ENCODE results near the gene DBP. TPM values are rescaled to one million over a fixed set of nuclear protein-coding genes. Genes with fewer than 3 reads are reported as not detected.

The DBP gene
- total and polyA plus RNA-seq, 2 of the 13 experiments (the other 11 are each of a cell fraction or from before 2014, with no cell fraction given), result 1.7 to 5.8 TPM

DNA sequence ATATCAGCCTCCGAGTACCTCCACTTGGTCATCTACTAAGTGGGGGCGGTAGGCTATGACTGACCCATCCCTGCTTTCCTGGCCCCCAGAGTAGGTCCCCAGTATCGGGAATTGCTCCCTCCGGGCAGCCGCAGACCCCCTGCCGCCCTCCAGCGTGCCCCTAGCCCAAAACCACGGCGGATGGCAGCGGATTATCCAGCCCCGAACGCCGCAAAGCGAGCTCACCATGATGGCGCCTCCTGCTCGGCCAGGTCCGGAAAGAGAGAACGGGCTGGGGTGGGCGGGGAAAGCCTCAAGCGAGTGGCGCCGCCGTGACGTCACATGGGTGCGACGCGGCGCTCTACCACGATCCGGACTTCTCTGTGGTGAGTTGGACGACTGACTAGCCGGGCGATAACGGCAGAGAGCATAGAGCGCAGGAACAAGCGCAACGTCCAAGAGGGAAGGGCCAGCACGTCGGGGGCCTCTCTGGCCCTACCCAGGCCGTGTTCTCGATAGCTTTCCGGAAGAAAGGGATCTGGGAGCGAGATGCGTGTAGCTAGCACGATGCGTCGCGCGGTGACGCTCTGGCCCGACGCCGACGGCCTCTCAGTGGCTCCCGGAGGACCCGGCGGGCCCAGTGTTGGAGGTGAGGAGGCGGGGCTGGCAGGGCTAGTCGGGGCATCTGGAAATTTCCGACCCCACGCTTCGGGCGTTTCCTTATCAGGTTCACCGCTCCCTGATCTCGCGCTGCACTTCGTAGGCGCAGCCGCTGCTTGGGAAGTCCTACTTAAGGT is 18.1 kb downstream of the DBP start, which contains the start of the genes RPL18 and SPHK2 (continued):
- TF ChIP-seq NAIF1 (CRISPR knock-in tag; IDR thresholded peaks at IDR 0.05; ENCODE audit: borderline replicate concordance) (no peak; the same call in none of the 2 replicates), ZNF234 (CRISPR knock-in tag; conservative IDR thresholded peaks at IDR 0.05) (no peak; the same call in 1 of the 2 replicates), IKZF4 (CRISPR knock-in tag; IDR thresholded peaks at IDR 0.05; ENCODE audit: borderline replicate concordance, low read depth, not compliant biosample characterization) (peak; percentile 91), YY1 (IDR thresholded peaks at IDR 0.05; ENCODE audit: insufficient read depth, insufficient replicate concordance, low read depth, low read length) (peak; percentile 91), EZH2 (conservative IDR thresholded peaks at IDR 0.05; ENCODE audit: low read depth, low read length) (no peak), NR2F6 (IDR thresholded peaks at IDR 0.05) (peak; percentile 29; the same call in 1 of the 2 replicates), NR2F6 (CRISPR knock-in tag; IDR thresholded peaks at IDR 0.05) (peak; percentile 13; the same call in 1 of the 2 replicates), GATAD2A (CRISPR knock-in tag; IDR thresholded peaks at IDR 0.05) (peak; percentile 74), GABPB1 (CRISPR knock-in tag; IDR thresholded peaks at IDR 0.05) (peak; percentile 99), HIVEP1 (CRISPR knock-in tag; IDR thresholded peaks at IDR 0.05) (no peak; the same call in 1 of the 2 replicates), FOXK1 (CRISPR knock-in tag; IDR thresholded peaks at IDR 0.05; ENCODE audit: borderline replicate concordance, low read depth) (peak; percentile 99), FOXK2 (IDR thresholded peaks at IDR 0.05) (peak; percentile 74; the same call in 1 of the 2 replicates), ZBTB3 (CRISPR knock-in tag; IDR thresholded peaks at IDR 0.05; ENCODE audit: borderline replicate concordance, low read depth) (0 out of 2 replicates have a peak, but pooled peaks have one; percentile 50)
- TF ChIP-seq, protein P1, sequence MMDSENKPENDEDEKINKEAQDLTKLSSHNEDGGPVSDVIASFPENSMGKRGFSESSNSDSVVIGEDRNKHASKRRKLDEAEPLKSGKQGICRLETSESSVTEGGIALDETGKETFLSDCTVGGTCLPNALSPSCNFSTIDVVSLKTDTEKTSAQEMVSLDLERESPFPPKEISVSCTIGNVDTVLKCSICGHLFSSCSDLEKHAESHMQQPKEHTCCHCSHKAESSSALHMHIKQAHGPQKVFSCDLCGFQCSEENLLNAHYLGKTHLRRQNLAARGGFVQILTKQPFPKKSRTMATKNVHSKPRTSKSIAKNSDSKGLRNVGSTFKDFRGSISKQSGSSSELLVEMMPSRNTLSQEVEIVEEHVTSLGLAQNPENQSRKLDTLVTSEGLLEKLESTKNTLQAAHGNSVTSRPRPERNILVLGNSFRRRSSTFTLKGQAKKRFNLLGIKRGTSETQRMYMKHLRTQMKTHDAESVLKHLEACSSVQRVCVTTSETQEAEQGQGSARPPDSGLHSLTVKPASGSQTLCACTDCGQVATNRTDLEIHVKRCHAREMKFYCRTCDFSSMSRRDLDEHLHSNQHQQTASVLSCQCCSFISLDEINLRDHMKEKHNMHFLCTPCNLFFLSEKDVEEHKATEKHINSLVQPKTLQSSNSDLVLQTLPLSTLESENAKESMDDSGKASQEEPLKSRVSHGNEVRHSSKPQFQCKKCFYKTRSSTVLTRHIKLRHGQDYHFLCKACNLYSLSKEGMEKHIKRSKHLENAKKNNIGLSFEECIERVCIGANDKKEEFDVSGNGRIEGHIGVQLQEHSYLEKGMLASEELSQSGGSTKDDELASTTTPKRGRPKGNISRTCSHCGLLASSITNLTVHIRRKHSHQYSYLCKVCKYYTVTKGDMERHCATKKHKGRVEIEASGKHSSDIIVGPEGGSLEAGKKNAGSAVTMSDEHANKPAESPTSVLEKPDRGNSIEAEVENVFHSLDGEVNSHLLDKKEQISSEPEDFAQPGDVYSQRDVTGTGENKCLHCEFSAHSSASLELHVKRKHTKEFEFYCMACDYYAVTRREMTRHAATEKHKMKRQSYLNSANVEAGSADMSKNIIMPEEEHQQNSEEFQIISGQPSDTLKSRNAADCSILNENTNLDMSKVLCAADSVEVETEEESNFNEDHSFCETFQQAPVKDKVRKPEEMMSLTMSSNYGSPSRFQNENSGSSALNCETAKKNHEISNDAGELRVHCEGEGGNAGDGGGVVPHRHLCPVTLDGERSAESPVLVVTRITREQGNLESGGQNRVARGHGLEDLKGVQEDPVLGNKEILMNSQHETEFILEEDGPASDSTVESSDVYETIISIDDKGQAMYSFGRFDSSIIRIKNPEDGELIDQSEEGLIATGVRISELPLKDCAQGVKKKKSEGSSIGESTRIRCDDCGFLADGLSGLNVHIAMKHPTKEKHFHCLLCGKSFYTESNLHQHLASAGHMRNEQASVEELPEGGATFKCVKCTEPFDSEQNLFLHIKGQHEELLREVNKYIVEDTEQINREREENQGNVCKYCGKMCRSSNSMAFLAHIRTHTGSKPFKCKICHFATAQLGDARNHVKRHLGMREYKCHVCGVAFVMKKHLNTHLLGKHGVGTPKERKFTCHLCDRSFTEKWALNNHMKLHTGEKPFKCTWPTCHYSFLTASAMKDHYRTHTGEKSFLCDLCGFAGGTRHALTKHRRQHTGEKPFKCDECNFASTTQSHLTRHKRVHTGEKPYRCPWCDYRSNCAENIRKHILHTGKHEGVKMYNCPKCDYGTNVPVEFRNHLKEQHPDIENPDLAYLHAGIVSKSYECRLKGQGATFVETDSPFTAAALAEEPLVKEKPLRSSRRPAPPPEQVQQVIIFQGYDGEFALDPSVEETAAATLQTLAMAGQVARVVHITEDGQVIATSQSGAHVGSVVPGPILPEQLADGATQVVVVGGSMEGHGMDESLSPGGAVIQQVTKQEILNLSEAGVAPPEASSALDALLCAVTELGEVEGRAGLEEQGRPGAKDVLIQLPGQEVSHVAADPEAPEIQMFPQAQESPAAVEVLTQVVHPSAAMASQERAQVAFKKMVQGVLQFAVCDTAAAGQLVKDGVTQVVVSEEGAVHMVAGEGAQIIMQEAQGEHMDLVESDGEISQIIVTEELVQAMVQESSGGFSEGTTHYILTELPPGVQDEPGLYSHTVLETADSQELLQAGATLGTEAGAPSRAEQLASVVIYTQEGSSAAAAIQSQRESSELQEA (CRISPR knock-in tag; IDR thresholded peaks at IDR 0.05; ENCODE audit: not compliant biosample characterization), result peak; percentile 88
- TF ChIP-seq, protein P2, sequence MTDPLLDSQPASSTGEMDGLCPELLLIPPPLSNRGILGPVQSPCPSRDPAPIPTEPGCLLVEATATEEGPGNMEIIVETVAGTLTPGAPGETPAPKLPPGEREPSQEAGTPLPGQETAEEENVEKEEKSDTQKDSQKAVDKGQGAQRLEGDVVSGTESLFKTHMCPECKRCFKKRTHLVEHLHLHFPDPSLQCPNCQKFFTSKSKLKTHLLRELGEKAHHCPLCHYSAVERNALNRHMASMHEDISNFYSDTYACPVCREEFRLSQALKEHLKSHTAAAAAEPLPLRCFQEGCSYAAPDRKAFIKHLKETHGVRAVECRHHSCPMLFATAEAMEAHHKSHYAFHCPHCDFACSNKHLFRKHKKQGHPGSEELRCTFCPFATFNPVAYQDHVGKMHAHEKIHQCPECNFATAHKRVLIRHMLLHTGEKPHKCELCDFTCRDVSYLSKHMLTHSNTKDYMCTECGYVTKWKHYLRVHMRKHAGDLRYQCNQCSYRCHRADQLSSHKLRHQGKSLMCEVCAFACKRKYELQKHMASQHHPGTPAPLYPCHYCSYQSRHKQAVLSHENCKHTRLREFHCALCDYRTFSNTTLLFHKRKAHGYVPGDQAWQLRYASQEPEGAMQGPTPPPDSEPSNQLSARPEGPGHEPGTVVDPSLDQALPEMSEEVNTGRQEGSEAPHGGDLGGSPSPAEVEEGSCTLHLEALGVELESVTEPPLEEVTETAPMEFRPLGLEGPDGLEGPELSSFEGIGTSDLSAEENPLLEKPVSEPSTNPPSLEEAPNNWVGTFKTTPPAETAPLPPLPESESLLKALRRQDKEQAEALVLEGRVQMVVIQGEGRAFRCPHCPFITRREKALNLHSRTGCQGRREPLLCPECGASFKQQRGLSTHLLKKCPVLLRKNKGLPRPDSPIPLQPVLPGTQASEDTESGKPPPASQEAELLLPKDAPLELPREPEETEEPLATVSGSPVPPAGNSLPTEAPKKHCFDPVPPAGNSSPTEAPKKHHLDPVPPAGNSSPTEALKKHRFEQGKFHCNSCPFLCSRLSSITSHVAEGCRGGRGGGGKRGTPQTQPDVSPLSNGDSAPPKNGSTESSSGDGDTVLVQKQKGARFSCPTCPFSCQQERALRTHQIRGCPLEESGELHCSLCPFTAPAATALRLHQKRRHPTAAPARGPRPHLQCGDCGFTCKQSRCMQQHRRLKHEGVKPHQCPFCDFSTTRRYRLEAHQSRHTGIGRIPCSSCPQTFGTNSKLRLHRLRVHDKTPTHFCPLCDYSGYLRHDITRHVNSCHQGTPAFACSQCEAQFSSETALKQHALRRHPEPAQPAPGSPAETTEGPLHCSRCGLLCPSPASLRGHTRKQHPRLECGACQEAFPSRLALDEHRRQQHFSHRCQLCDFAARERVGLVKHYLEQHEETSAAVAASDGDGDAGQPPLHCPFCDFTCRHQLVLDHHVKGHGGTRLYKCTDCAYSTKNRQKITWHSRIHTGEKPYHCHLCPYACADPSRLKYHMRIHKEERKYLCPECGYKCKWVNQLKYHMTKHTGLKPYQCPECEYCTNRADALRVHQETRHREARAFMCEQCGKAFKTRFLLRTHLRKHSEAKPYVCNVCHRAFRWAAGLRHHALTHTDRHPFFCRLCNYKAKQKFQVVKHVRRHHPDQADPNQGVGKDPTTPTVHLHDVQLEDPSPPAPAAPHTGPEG (CRISPR knock-in tag; IDR thresholded peaks at IDR 0.05), result 0 out of 2 replicates have a peak, but pooled peaks have one; percentile 43

Measured in HepG2 (cell line).